Stimulated activated CD8-positive, alpha-beta memory T cell treated with anti-CD3 and anti-CD28 coated beads, Interleukin-4, amount 100 ng/mL, for 4 hours (primary cell): ENCODE measurements around the gene OXER1.
"Not testable (repeated sequence)": the region's sequence is repeated elsewhere in the genome, so short reads cannot be mapped to it uniquely, and the experiment has no call there.

Experiments
- DNase-seq, 2 donors: peaks; one replicate each; pipeline ENCODE4 v3.0.0-alpha.2; 2020; ENCODE audit warnings: low read depth in 2 of 2, low spot score in 1 of 2

The OXER1 gene

GRCh38 chr2:42752816-42753813 lies 10.8 kb downstream of the OXER1 start:
- no peak for DNase-seq

GRCh38 chr2:42752314-42752713 lies 11.6 kb downstream of the OXER1 start:
- no peak for DNase-seq

- no peak for DNase-seq
These were observed 15.1 kb downstream of the OXER1 start for GRCh38 chr2:42748840-42749239.

- no peak for DNase-seq
These were observed 16.5 kb downstream of the OXER1 start for GRCh38 chr2:42747422-42747821.

GRCh38 chr2:42744545-42745082 lies 19.3 kb downstream of the OXER1 start:
- no peak for DNase-seq

GRCh38 chr2:42743659-42743990 lies 20.3 kb downstream of the OXER1 start:
- no peak for DNase-seq

- no peak for DNase-seq
These were observed 20.9 kb downstream of the OXER1 start for GRCh38 chr2:42742740-42743658.

GRCh38 chr2:42741140-42741539 lies 22.8 kb downstream of the OXER1 start:
- no peak for DNase-seq

- DNase-seq, result no peak
These were observed 27.2 kb downstream of the OXER1 start for GRCh38 chr2:42736598-42737322.

GRCh38 chr2:42733852-42734251 lies 30.1 kb downstream of the OXER1 start:
- DNase-seq, result no peak

- not testable (repeated sequence) for DNase-seq
These were observed 32.6 kb downstream of the OXER1 start for GRCh38 chr2:42731316-42731715.

GRCh38 chr2:42726680-42727079 lies 37.3 kb downstream of the OXER1 start:
- no peak for DNase-seq

GRCh38 chr2:42725657-42726056 lies 38.3 kb downstream of the OXER1 start:
- DNase-seq, result no peak

- DNase-seq, result no peak
These were observed 39.0 kb downstream of the OXER1 start for GRCh38 chr2:42724886-42725285.

GRCh38 chr2:42723465-42723864 lies 40.5 kb downstream of the OXER1 start:
- no peak for DNase-seq

- DNase-seq, result no peak
These were observed 41.4 kb downstream of the OXER1 start for GRCh38 chr2:42722320-42723190.

GRCh38 chr2:42721898-42722297 lies 42.0 kb downstream of the OXER1 start:
- no peak for DNase-seq

GRCh38 chr2:42714686-42715085 lies 49.2 kb downstream of the OXER1 start:
- no peak for DNase-seq

GRCh38 chr2:42713920-42714319 lies 50.0 kb downstream of the OXER1 start:
- no peak for DNase-seq

- DNase-seq, result no peak
These were observed 51.0 kb downstream of the OXER1 start for GRCh38 chr2:42712934-42713333.
